Lower leg skin (tissue), 3 donors: Measurements from ENCODE around the gene ISG20L2.

Experiments used
- POLR2A ChIP-seq, 2 donors: fragments of 450-650 bp; IDR thresholded peaks; one replicate each; pipeline ENCODE4 v1.6.1; 2016 to 2017; ENCODE audit warnings: antibody characterized with exemption in 2 of 2, mild to moderate bottlenecking in 1 of 2, moderate library complexity in 1 of 2
- TF ChIP-seq, protein P1 (sequence below), 3 donors: fragments of 450-650 bp; IDR thresholded peaks; one replicate each; pipeline ENCODE4 v1.5.1; 2016; ENCODE audit warnings: antibody characterized with exemption in 3 of 3, mild to moderate bottlenecking in 3 of 3, moderate library complexity in 2 of 3

DNA sequence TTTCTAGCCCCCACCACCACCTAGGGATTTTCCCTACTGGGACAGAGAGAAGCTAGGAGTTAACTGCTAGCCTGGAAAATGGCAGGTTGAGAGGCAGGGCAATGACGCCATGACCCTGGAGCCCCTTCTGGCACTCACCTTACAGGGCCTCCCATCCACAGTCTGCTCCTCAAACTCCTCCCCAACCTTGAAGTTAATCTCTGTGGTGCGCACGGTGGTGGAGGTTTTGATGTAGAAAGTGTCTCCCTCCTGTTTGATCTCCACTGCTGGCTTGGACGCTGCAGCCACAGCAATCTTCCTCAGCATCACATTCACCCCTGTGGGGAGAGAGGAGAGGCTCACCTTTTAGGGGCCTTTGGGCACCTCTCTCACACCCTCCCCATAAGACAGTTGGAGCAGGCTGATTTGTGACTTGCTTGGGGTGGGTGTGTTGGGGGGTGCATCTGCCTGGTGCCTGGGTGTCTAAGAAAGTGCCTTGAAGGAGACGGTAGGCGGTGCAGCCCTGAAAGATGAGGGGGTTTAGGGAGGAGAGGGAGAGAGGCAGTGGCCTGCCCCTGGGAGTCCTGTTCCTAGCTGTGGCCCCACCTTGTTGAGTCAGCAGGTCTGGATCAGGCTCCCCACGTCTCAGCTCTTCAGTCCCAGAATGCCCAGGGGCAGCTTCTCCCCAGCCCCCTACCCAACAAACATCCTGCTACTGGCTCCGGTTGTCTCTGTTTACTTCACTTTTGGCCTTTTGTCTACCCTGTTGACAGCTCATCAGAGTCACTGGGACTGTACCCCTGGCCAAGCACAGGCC, 27.6 kb downstream of the ISG20L2 start:
- TF ChIP-seq, protein P1, sequence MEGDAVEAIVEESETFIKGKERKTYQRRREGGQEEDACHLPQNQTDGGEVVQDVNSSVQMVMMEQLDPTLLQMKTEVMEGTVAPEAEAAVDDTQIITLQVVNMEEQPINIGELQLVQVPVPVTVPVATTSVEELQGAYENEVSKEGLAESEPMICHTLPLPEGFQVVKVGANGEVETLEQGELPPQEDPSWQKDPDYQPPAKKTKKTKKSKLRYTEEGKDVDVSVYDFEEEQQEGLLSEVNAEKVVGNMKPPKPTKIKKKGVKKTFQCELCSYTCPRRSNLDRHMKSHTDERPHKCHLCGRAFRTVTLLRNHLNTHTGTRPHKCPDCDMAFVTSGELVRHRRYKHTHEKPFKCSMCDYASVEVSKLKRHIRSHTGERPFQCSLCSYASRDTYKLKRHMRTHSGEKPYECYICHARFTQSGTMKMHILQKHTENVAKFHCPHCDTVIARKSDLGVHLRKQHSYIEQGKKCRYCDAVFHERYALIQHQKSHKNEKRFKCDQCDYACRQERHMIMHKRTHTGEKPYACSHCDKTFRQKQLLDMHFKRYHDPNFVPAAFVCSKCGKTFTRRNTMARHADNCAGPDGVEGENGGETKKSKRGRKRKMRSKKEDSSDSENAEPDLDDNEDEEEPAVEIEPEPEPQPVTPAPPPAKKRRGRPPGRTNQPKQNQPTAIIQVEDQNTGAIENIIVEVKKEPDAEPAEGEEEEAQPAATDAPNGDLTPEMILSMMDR (IDR thresholded peaks at IDR 0.05), result no peak
- no peak for TF ChIP-seq POLR2A (IDR thresholded peaks at IDR 0.05)
